GM18526 (cell line): Measurements from ENCODE around the gene TNKS1BP1.

Experiments
- POLR2A ChIP-seq: IDR thresholded peaks from 3 replicates; pipeline ENCODE4 v1.6.1; 2011; ENCODE audit not compliant: insufficient read length; ENCODE audit errors: extremely low read depth

The TNKS1BP1 gene

DNA sequence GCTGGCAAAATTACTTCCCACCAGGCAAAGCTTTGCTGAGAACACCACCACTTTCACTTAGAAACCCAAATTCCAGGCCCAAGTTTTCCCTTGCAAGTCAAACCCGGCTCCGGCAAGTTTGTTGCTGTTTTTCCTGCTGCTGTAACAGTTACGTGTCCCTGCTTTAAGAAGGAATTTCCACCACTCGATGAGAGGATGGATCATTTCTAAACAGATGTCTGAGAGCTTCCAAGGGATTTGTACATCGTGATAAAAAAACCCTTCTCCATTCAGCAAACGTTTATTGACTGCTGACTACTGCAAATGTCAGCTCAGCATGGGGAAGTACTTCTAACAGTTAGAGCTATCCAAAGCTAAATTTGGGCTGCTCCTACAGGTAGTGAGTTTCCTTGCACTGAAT lies 33.1 kb upstream of the TNKS1BP1 start:
- TF ChIP-seq POLR2A = no peak

DNA sequence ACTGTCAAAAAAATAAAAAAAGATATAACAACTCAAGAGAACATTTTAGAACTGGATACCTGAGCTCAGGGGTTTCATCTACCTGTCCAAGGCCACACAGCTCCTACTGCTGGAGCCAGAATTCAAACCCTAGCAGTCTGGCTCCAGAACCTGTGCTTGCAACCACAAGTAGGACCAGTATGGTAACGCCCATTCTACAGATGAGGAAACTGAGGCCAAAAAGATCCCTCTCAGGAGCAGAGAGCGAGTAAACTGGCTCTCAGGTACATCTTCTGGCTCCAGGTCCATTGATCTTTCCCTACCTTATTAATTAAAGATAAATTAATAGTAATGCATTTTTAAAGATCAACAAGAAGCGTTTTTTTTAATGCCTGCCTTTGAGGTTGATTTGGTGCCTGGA lies 32.6 kb upstream of the TNKS1BP1 start:
- TF ChIP-seq POLR2A = no peak

DNA sequence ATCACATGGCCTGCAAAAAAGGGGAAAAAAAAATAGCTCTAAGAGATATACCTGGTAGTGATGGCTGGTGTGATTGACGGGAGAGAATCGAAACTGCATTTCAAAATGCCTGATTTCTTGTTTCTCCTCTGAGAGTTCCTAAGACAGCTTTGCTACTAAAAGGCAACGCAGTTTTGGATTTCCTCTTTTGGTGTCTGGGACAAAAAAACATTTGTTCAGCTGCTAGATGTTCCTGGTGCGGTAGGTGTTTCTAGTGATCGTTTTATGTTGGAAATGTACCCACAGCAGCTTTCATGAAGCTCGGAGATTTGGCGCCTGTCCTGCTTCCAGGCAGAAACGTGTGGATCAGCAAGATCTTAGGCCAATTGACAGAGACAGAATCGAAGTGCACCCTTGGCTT lies 31.5 kb upstream of the TNKS1BP1 start:
- no peak for TF ChIP-seq POLR2A

DNA sequence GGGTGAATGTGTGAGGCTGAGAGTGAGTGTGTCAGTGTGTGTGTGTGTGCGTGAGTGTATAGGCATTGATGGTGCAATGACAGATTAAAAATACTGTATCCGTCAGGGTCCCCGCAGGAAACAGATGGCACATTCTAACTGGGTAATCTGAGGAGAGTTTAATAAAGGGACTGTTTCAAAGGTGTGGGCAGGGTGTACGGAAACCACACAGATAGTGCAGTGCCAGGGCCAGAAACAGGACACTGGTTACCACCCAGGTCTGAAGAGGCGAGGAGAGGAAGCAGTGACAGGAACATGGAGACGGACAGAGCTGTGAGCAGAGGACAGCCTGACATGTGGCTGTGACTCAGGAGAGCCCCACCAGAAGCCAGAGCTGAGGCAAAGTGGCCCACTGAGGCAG lies 29.9 kb upstream of the TNKS1BP1 start:
- TF ChIP-seq POLR2A = no peak

DNA sequence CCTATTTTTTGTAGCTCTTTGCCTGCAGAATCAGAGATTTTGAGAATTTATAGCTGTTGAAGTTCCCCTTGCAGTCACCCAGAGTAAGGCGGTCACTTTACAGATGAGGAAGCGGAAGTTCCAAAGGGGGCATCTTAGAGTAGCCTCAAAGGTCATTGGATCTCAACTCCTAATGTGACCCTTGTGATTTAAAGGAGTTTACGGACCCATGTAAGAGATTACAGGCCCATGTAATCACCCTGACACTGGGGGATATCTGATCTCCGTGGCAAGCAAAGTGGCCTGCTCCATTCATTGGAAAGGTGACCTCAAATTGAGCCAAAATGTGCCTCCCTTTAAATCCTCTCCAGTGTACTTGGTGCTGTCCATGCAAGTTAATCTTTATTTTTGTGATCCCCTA lies 29.1 kb upstream of the TNKS1BP1 start:
- no peak for TF ChIP-seq POLR2A

DNA sequence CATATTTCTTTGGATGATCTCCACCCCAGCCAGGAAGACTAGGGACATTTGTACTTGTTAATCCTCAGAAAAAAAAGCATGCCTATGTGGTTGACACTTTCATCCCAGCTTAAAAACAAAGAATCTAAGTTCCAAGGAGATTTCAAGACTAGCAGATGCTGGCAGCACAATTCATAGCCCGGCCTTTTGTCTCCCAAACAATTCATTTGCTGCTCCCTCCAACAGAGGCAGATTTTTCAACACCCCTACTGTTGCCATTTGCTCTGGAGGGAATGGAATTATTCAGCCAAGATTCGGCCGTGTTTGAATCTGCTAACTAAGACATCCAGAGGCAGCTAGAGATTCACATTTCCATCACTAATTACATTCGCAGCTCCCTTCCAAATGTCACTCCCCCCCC lies 28.7 kb upstream of the TNKS1BP1 start:
- no peak for TF ChIP-seq POLR2A

DNA sequence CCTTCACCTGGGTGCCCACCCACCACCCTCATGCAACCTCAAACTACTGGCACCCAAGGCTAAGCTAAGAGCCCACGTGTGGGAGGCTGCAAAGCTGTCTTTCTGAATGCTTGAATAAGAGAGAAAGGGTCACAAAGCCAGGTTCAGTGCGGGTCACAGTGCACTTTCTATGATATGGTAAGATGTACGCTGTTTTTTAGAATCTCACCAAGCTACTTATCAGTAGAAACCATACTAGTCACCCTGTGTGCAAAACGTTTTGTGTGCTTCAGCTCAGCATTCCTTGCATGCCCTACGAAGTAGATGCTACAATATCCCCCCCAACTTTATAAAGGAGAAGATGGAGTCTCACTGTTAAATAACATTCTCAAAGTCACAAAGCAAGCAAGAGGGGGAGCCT lies 28.3 kb upstream of the TNKS1BP1 start:
- no peak for TF ChIP-seq POLR2A

DNA sequence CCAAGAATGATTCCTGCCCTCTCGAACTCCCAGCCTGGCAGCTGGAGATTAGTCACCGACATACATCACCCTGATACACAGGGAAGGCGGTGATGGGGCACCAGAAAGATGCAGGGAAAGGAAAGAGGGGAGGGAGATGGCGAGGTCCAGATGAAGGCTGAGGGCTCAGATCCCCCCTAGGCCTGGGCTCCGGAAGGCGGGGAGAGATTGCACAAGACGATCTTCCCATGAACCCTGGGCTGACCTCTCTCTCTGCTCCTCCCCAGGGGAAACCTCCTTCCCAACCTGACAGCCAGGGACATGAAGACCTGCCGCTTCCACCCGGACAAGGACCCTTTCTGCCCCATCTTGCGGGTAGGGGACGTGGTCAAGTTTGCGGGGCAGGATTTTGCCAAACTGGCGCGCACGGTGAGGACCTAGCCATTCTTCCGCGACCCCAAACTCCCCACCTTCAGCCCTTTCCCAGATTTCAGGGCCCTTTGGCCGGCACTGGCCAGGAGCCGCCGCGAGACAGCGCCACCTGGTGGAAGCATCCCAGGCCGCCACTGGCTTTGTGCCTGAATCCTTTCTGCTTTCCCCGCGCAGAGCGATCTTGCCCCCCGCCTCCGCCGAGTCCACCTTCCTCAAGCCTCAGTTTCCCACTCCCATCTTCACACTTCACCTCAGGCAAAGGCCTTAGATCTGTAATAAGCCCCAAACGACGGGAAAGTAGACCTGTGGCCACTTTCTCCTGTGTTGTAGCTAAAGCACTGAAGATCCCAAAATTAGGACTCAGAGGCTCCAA lies 24.9 kb upstream of the TNKS1BP1 start:
- TF ChIP-seq POLR2A = no peak

DNA sequence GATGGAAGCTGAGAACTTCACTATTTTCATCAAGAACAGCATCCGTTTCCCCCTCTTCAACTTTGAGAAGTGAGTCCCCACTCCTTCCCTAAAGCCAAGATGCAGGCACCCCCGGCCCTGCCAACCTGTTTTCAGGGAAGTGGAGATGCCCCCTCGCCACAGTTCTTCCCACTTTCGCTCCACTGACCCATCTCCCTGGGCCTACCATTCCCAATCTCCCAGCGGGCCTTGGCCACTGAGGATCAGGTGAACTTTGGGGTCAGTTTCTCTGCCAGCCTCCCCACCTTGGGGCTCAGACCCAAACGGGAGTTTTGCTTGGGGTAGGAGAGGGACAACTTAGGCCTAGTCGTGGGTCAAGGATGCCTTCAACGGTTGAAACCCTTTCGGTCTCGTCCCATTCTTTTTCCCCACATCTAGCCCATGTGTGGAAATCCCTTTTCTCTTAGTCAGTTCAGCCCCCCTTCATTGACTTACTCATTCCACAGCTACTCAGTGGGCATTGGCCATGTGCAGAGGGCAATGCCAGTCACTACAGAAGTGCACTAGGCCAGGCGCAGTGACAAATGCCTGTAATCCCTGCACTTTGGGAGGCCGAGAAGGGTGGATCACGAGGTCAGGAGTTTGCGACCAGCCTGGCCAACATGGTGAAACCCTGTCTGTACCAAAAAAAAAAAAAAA lies 24.0 kb upstream of the TNKS1BP1 start:
- TF ChIP-seq POLR2A = no peak

DNA sequence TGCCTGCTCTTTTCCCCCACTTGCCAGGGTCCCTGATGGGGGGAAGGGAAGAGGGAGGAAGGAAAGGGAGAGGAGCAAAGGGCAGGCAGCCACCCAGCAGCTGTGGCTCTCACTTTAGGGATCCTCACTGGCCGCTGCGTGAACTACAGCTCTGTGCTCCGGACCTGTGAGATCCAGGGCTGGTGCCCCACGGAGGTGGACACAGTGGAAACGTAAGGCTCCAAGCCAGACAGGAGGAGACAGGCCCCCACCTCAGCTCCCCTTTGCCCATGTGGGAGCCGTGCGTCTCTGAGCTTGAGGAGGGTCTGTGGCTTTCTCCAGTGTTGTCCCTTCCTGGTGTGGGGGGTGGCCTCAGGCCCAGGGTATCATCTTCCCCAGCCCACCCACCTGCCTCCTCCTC lies 23.3 kb upstream of the TNKS1BP1 start:
- TF ChIP-seq POLR2A = no peak

DNA sequence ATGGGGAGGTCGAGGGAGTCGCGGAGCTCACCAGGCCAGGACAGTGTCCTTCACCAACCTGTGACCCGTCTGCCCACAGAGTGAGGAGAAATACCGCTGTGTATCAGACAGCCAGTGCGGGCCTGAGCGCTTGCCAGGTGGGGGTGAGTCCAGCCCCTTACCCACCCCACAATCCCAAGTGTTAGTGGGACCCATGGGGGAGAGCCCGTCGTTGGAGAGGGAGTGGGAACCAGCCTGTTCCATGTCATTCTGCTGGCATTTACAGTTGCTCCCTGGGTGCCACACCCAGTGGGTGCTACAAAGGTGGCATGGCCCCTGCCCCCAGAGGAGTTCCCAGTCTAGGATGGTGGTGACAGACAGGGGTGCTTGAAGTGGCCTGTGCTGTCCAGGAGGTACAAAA lies 22.6 kb upstream of the TNKS1BP1 start:
- no peak for TF ChIP-seq POLR2A

DNA sequence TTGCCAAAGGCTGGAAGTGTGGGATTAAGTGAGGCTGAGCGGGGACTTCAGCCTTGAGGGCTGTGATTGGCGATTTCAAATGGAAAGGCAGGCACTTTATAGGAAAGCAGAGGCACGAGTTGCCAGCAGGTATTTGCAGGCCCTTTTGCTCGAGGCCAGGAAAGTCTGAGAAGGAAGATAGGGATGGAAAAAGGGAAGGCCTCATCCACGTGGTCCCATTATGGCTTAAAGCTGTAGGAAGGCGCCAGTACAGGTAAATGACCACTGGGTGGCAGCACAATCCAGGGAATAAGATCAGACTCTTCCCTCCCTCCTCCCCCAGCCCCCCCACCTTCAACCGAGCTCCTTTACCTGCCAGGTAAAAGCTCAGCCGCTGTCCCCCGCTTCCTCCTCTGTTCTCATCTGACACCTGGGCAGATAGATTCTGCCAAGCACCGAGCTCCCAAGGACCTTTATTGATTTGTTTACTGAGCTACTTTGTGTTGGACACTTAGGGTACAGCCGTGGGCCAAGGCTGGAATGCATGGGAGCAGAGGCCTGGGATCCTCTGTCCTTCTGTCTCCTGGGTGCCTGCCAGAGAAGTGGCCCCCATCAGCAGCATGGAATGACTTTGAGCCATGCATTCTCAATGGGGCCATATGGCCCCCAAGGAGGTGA lies 20.9 kb upstream of the TNKS1BP1 start:
- no peak for TF ChIP-seq POLR2A

DNA sequence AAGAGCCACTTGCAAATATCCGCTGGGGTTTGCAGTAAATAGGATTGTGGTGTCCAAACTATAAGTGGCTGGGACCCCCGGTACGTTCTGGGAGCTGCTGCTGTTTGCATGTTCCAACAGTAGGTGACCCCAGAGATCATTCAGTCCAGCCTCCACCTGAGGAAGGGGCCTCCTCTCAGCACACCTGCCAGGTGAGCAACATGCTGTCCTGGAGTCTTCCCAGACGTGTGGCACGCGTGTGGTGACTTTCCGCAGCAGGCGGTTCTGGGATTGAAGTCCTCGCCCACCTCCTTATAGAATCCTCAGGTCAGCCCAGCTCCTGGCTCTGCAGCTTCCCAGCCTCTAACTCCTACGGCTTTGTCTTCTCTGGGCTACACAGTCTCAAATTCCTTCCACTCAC lies 20.1 kb upstream of the TNKS1BP1 start:
- TF ChIP-seq POLR2A = no peak

DNA sequence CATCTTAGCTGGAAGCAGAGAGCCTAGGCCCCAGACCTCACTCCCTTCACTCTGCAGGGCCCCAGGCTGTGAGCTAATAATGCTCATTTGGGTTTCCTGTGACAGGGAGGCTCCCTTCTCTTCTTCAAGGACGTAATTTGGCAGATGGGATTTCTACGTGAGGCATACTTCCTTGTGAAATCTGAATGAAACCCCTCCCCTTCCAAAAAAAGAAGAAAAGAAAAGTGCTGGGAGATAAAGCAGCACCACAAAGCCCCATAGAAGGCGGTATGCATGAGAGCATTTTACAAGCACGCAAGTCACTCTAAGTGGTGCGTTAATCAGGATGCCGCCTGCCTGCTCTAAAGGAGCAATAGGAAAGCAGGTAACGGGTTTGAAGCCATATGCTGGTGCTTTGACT lies 19.1 kb upstream of the TNKS1BP1 start:
- TF ChIP-seq POLR2A = no peak

DNA sequence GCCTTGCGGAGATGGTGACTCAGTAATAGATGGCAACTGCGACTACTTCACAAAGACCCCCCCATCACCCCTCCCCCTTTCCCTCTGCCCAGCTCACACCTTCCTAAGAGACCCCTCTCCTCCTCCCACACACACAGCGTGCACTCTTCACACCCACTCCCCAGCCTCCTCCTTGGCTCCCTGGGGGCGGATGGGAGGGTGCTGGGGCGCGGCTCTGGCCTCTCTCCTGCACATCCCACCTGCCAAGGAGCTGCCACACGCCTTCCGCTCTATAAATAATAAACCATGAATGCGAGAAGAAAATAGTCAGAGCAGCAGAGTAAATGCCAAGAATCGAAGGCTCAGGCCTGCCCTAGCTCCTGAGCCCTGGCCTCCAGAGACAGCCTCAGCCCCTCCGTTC lies 17.9 kb upstream of the TNKS1BP1 start:
- no peak for TF ChIP-seq POLR2A

DNA sequence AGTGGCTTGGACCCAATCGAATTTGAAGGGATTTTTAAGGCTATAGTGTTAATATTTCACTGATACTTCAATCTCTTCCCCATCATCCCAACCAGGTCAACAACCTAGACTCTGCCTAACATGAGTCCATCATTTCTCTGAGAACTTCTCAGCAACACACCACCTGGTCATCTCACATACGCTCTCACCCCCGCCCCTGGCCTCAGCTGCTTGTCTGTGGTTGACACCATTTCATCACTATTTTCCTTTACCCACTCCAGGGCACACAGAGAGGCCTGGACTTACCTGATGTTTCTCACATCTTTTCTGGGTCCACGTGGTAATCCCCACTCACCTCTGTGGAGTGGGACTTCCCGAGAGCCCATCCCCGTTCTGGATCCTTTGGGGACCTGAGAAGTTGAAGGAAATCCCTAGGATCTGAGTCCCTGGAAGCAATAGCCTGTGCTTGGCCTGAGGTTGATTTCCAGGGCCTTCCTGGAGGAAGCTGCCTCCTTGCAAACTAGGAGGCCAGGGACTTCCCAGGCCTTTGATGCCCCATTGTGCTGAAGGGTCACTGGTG lies 16.6 kb upstream of the TNKS1BP1 start:
- TF ChIP-seq POLR2A = no peak

DNA sequence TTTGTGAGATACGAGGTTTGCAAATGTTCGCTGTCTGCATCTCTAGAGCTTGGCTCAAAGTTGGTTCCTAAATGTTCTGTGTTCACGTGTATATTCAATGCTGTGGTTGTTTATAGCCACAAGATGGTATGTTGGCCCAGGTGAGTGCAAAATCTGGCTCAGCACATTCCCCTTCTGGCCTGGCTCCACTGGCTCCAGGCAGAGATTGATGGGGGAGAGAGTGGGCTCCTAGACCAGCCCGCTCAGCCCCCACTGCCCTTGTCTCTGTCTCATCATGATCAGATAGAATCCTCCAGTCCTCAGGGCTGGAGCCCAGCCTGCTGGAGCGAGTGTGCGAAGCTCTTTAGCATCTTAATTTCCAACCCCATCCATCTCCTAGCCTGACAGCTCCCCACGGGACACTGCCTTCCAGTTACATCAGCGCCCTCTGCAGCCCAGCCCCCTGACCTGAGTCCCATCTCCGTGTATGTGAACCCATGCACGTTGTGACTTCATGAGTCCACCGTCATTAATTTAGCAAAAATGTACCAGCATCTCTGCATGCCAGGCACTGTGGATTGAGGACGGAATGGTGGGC lies 15.4 kb upstream of the TNKS1BP1 start:
- TF ChIP-seq POLR2A = no peak
